Ovary (tissue), 3 donors: Measurements from ENCODE around the gene CD200.

Experiments
- EP300 ChIP-seq: sonication (generic); formaldehyde crosslinking; IDR thresholded peaks from one replicate; pipeline ENCODE4 v1.6.1; 2017; ENCODE audit warnings: antibody characterized with exemption
- POLR2A ChIP-seq: fragments of 450-650 bp; IDR thresholded peaks from one replicate; pipeline ENCODE4 v1.6.1; 2017; ENCODE audit warnings: antibody characterized with exemption, mild to moderate bottlenecking, moderate library complexity
- TF ChIP-seq, protein P1 (sequence below), 3 donors: fragments of 450-650 bp in 2 of 3; fragments of 200-600 bp in 1 of 3; IDR thresholded peaks; one replicate each; pipeline versions ENCODE4 v1.5.1 to v1.8.0; 2016 to 2022; ENCODE audit warnings: antibody characterized with exemption in 3 of 3, mild to moderate bottlenecking in 1 of 3
- donor health status: DM: no; HTN: no; CAD: no.

DNA sequence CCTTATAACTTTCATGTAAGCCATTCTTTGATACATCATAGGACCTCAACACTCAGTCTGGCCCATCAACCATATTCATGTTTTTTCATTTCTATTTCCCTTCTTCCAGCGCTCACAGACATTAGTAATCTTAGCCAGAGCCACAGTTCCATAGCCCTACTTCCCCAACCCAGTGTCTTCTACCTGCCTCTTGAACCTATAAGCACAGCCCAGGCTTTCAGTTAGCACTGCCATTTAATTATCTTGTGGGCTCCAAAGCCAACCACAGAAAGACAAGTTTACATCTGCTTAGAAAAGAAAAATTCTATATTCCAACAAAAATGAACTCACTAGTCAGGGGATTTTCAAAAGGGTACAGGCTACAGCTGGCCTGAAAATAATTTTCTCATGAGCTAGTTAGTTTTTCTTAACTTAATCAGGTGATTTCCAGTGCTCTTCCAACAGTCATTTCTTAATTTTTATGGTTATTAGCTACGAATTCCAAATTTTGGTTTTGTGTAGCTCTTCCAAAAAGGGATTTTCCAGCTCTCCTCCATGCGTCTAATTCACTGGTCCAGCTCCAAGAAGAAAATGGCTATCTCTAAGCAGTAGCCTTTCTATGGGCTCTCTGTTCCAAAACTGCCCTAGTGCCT lies 13.7 kb downstream of the CD200 start:
- TF ChIP-seq, protein P1, sequence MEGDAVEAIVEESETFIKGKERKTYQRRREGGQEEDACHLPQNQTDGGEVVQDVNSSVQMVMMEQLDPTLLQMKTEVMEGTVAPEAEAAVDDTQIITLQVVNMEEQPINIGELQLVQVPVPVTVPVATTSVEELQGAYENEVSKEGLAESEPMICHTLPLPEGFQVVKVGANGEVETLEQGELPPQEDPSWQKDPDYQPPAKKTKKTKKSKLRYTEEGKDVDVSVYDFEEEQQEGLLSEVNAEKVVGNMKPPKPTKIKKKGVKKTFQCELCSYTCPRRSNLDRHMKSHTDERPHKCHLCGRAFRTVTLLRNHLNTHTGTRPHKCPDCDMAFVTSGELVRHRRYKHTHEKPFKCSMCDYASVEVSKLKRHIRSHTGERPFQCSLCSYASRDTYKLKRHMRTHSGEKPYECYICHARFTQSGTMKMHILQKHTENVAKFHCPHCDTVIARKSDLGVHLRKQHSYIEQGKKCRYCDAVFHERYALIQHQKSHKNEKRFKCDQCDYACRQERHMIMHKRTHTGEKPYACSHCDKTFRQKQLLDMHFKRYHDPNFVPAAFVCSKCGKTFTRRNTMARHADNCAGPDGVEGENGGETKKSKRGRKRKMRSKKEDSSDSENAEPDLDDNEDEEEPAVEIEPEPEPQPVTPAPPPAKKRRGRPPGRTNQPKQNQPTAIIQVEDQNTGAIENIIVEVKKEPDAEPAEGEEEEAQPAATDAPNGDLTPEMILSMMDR (IDR thresholded peaks at IDR 0.05): no peak
- TF ChIP-seq POLR2A (no peak), EP300 (no peak)
